ENCODE results near the gene CST1.

DNA sequence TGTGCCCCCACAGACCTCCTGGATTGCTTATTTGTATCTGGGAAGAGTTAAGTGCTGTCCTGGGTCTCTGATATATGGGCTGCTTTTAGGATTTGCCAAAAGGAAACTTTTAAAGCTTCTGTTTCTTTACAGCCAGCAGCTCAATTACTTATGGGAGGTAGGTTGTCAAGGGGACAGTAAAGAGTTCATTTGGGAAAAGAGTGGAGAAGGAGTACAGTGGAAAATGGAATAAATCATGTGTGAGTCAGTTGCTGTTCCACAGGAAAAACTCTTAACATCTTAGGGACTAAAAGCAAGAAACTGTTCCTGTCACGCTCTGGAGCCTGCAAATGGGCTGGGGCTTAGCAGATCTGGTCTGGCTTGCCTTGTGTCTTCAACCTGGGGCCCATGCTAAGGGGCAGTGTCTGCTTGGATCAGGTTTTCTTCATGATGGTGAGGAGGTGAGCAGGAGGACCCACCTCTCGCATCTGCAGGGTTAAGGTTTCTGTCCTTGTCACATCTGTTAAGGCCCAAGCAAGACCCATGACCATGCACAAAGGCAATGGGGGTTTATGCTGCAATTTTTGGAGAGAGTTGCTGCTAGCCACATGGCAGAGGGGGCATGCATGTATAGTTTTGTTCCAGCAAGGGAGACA, 8.7 kb upstream of the CST1 start:
- TF ChIP-seq, protein P1, sequence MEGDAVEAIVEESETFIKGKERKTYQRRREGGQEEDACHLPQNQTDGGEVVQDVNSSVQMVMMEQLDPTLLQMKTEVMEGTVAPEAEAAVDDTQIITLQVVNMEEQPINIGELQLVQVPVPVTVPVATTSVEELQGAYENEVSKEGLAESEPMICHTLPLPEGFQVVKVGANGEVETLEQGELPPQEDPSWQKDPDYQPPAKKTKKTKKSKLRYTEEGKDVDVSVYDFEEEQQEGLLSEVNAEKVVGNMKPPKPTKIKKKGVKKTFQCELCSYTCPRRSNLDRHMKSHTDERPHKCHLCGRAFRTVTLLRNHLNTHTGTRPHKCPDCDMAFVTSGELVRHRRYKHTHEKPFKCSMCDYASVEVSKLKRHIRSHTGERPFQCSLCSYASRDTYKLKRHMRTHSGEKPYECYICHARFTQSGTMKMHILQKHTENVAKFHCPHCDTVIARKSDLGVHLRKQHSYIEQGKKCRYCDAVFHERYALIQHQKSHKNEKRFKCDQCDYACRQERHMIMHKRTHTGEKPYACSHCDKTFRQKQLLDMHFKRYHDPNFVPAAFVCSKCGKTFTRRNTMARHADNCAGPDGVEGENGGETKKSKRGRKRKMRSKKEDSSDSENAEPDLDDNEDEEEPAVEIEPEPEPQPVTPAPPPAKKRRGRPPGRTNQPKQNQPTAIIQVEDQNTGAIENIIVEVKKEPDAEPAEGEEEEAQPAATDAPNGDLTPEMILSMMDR (conservative IDR thresholded peaks at IDR 0.05; ENCODE audit: low read length), result no peak
- no peak for TF ChIP-seq EZH2phosphoT487 (IDR thresholded peaks at IDR 0.05; ENCODE audit: borderline replicate concordance, low read depth, low read length)
